HFFc6 (cell line): ENCODE measurements around the gene PTPRD. TPM values are rescaled to one million over a fixed set of nuclear protein-coding genes. Genes with fewer than 3 reads are reported as not detected.

Source experiments
- DNase-seq: peaks from one replicate; pipeline ENCODE4 v3.0.0-alpha.2; 2018
- H3K27ac Mint-ChIP-seq: 2 replicates; pipeline ENCODE4 v1.8.0; 2020; ENCODE audit warnings: mild to moderate bottlenecking, mixed read lengths
- H3K27me3 Mint-ChIP-seq: 2 replicates; pipeline ENCODE4 v1.8.0; 2021; ENCODE audit warnings: mild to moderate bottlenecking, moderate library complexity, mixed read lengths; ENCODE audit not compliant: insufficient read depth
- H3K36me3 Mint-ChIP-seq: 2 replicates; pipeline ENCODE4 v1.8.0; 2021; ENCODE audit warnings: low read depth, mixed read lengths
- H3K4me1 Mint-ChIP-seq: 2 replicates; pipeline ENCODE4 v1.8.0; 2020; ENCODE audit warnings: low read depth, mixed read lengths
- H3K4me3 Mint-ChIP-seq: 2 replicates; pipeline ENCODE4 v1.8.0; 2020; ENCODE audit warnings: mild to moderate bottlenecking, moderate library complexity, mixed read lengths
- H3K9me3 Mint-ChIP-seq: 2 replicates; pipeline ENCODE4 v1.8.0; 2020; ENCODE audit warnings: mild to moderate bottlenecking, mixed read lengths
- total RNA-seq, 6 experiments: library from RNA; stranded (reverse); fragmentation: NEBNext Ultra II Directional; extraction: Animal tissue kit (Norgen Biotek cat#: 25700); gene quantifications; 2 replicates in 1 of 6; 3 replicates in 5 of 6; pipeline ENCODE4 v1.2.3, GENCODE V29; 2021
- TF ChIP-seq, protein P1 (sequence below): fragments of 200-600 bp; sonication (generic); IDR thresholded peaks from 2 replicates; pipeline ENCODE4 v1.5.0; 2021; ENCODE audit warnings: antibody characterized with exemption, mild to moderate bottlenecking

PTPRD gene
- total RNA-seq, 6 experiments from 2014 or later: not detected

GRCh38 chr9:9396518-9396917 is 1216.3 kb downstream of the PTPRD start:
- Mint-ChIP-seq H3K27me3 (no peaks in the 10 kb centered on the region), H3K27ac (no peak overlapping the region), H3K36me3 (no peaks in the 10 kb centered on the region), H3K4me3 (no peak overlapping the region), H3K4me1 (no peaks in the 10 kb centered on the region), H3K9me3 (peaks cover 36% of the 10 kb centered on the region)
- no peak for DNase-seq
- TF ChIP-seq, protein P1, sequence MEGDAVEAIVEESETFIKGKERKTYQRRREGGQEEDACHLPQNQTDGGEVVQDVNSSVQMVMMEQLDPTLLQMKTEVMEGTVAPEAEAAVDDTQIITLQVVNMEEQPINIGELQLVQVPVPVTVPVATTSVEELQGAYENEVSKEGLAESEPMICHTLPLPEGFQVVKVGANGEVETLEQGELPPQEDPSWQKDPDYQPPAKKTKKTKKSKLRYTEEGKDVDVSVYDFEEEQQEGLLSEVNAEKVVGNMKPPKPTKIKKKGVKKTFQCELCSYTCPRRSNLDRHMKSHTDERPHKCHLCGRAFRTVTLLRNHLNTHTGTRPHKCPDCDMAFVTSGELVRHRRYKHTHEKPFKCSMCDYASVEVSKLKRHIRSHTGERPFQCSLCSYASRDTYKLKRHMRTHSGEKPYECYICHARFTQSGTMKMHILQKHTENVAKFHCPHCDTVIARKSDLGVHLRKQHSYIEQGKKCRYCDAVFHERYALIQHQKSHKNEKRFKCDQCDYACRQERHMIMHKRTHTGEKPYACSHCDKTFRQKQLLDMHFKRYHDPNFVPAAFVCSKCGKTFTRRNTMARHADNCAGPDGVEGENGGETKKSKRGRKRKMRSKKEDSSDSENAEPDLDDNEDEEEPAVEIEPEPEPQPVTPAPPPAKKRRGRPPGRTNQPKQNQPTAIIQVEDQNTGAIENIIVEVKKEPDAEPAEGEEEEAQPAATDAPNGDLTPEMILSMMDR: no peak

DNA sequence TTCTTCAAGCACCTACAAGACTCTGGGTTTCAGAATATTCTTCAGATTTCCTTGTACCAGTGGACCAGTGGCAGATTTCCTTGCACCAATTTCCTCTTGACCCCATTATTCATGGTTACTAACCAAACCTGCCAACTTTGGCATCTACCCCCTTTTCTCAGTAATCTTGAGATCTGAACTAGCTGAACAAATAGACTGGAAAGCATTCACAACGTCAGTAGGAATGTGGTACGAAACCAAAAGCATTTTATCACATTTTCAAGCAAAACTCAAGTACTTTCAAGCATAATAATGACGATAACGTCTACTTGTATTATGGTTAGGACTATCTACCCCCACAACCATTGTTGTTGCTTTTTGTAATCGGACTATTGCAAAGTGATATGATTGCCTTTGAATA is 1217.3 kb downstream of the PTPRD start:
- H3K36me3 Mint-ChIP-seq: no peaks in the 10 kb centered on the region
- TF ChIP-seq, protein P1: no peak
- peaks cover 32% of the 10 kb centered on the region for H3K9me3 Mint-ChIP-seq
- H3K27ac Mint-ChIP-seq: no peak overlapping the region
- H3K4me3 Mint-ChIP-seq: no peak overlapping the region
- no peaks in the 10 kb centered on the region for H3K27me3 Mint-ChIP-seq
- DNase-seq: no peak
- H3K4me1 Mint-ChIP-seq: no peaks in the 10 kb centered on the region

DNA sequence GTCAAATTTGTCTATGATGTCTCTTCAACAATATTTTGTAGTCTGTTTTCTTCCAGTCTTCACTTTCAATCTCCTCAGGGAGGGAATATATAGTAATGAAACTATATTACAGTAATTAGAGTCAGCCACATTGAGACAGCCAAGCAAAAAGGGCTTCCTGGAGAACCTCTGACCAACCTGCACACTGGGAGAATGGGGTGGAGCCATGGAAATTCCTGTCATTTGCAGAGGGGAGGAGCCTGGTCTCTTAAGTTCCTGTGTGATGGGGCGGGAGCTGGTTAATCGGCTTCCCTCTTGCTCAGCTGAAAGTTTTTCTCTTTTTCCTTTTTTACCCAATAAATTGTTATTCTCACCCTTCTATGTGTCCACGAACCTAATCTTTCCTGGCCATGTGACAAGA is 1220.0 kb downstream of the PTPRD start:
- DNase-seq: no peak
- no peak overlapping the region for H3K27ac Mint-ChIP-seq

DNA sequence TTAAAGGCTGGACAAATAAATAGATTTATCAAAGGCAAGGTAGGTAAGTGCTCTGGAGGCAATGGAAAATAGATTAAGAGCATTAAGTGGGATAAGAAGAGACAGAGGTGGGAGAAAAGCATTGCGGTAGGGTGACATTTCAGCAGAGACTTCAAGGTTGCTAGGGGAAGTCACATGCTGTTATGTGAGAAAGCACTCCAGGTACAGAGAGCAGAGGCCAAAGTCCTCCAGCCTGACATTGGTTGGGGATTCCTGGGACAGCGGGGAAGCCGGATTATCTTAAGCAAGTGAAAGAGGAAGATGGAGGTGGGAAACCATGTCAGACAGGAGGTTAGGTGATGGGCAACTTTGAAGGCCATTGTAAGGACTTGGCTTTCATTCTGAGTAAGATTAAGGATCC is 1222.9 kb downstream of the PTPRD start:
- Mint-ChIP-seq H3K4me1 (no peaks in the 10 kb centered on the region), H3K4me3 (no peak overlapping the region), H3K9me3 (peaks cover 39% of the 10 kb centered on the region), H3K27ac (no peak overlapping the region), H3K27me3 (peaks cover 1% of the 10 kb centered on the region; the same call in 1 of the 2 replicates), H3K36me3 (no peaks in the 10 kb centered on the region)
- TF ChIP-seq, protein P1: no peak
- no peak for DNase-seq

More for the DNA sequence above, 1220.0 kb downstream of the PTPRD start:
- TF ChIP-seq, protein P1: no peak
- H3K9me3 Mint-ChIP-seq: peaks cover 29% of the 10 kb centered on the region
- peaks cover 1% of the 10 kb centered on the region; the same call in 1 of the 2 replicates for H3K27me3 Mint-ChIP-seq
- H3K36me3 Mint-ChIP-seq: no peaks in the 10 kb centered on the region
- H3K4me1 Mint-ChIP-seq: no peaks in the 10 kb centered on the region
- no peak overlapping the region for H3K4me3 Mint-ChIP-seq

GRCh38 chr9:9387511-9388115 is 1225.2 kb downstream of the PTPRD start:
- TF ChIP-seq, protein P1: no peak
- no peaks in the 10 kb centered on the region for H3K4me1 Mint-ChIP-seq
- no peak for DNase-seq
- H3K27me3 Mint-ChIP-seq: peaks cover 1% of the 10 kb centered on the region; the same call in 1 of the 2 replicates
- peaks cover 41% of the 10 kb centered on the region for H3K9me3 Mint-ChIP-seq
- H3K4me3 Mint-ChIP-seq: no peak overlapping the region
- H3K27ac Mint-ChIP-seq: no peak overlapping the region
- H3K36me3 Mint-ChIP-seq: no peaks in the 10 kb centered on the region

DNA sequence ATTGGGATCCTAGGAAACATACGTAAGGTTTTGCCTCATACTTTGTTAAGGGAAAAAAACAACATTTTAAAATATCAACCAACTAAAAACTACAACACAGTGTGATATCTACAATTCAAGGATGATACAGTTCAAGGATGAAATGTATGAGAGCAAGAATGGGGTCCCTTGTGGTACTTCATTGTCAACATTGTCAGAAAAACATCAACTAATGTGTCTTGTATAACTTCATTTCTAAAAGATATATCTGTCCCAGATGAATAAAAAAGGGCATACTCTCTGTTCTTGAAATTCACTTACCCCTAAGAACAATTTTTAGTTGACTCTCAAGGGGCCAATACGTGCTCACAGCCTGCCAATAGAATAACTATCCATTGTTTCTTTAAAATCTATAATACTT is 1250.5 kb downstream of the PTPRD start:
- TF ChIP-seq, protein P1: no peak
- Mint-ChIP-seq H3K36me3 (no peaks in the 10 kb centered on the region), H3K9me3 (peaks cover 16% of the 10 kb centered on the region), H3K27me3 (no peaks in the 10 kb centered on the region), H3K4me3 (no peak overlapping the region), H3K27ac (no peak overlapping the region), H3K4me1 (no peaks in the 10 kb centered on the region)
- DNase-seq: no peak
